Measurements from ENCODE around the gene NACC1. TPM values are rescaled to one million over a fixed set of nuclear protein-coding genes. Genes with fewer than 3 reads are reported as not detected.

NACC1 gene
- total and polyA plus RNA-seq, 2 donors (not counting 3 experiments of a cell fraction or from before 2014, with no cell fraction given), result 97.6 to 120 TPM

DNA sequence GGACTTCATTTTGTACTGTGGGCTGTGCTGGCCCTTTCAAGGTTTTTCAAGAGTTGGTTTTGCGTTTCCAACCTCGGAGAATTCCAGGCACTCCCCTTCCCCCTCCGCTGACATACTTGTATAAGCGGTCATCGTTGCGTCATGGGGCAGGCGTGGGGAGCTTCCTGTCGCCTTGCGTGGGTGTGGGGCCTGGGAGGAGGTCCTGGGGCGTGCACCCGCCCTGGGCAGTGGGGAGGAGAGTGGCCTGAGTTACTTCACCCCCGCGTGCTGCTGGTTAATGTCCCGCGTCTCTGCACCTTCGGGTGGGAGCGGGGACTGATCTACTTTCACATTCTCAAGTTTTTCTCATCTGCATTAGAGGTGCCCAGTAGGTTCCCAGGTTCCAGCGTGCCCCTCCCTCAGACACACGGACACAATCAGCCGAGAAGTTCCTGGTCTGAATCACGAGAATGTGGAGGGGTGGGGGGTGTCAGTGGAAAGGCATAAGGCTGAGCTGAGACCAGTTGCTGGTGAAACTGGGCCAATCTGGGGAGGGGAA is 36.2 kb downstream of the NACC1 start:
- TF ChIP-seq, protein P1, sequence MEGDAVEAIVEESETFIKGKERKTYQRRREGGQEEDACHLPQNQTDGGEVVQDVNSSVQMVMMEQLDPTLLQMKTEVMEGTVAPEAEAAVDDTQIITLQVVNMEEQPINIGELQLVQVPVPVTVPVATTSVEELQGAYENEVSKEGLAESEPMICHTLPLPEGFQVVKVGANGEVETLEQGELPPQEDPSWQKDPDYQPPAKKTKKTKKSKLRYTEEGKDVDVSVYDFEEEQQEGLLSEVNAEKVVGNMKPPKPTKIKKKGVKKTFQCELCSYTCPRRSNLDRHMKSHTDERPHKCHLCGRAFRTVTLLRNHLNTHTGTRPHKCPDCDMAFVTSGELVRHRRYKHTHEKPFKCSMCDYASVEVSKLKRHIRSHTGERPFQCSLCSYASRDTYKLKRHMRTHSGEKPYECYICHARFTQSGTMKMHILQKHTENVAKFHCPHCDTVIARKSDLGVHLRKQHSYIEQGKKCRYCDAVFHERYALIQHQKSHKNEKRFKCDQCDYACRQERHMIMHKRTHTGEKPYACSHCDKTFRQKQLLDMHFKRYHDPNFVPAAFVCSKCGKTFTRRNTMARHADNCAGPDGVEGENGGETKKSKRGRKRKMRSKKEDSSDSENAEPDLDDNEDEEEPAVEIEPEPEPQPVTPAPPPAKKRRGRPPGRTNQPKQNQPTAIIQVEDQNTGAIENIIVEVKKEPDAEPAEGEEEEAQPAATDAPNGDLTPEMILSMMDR (IDR thresholded peaks at IDR 0.05; ENCODE audit: extremely low read depth in 1 of 2, insufficient read depth in 1 of 2, low read depth in 1 of 2, low read length in 2 of 2), result no peak
- TF ChIP-seq, protein P2, sequence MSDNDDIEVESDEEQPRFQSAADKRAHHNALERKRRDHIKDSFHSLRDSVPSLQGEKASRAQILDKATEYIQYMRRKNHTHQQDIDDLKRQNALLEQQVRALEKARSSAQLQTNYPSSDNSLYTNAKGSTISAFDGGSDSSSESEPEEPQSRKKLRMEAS (IDR thresholded peaks at IDR 0.05; ENCODE audit: insufficient read depth, insufficient read length), result no peak
- TF ChIP-seq FOS (IDR thresholded peaks at IDR 0.05; ENCODE audit: borderline replicate concordance, insufficient read depth, low read length) (no peak), JUN (IDR thresholded peaks at IDR 0.05; ENCODE audit: borderline replicate concordance, insufficient read depth, insufficient read length, low read depth) (peak; percentile 33), MYC (IDR thresholded peaks at IDR 0.05; ENCODE audit: low read depth, low read length) (no peak), POLR2AphosphoS5 (IDR thresholded peaks at IDR 0.05; ENCODE audit: insufficient read depth, low read depth, low read length) (peak; percentile 82), GATA2 (IDR thresholded peaks at IDR 0.05; ENCODE audit: insufficient read depth, insufficient read length, low read depth, low read length) (no peak)
- dilution Hi-C loops (cut with MboI; ENCODE audit: extremely low pct_ligation_motif_present, low sequenced_read_pairs), result no loop called here

More for the DNA sequence above, 36.2 kb downstream of the NACC1 start:
- BruUV-seq (replicated peaks), result no TSS peak
- ChIA-PET POLR2A (interaction anchor here (0.7 to 1.8 kb wide), 4 partner anchors 10 to 602 kb away, joined by 3 to 21 read pairs (median 6); no protein-coding TSS in a partner anchor), CTCF (interaction anchor here (0.6 to 2.4 kb wide), 8 partner anchors 9 to 108 kb away, joined by 3 to 24 read pairs (median 8); no protein-coding TSS in a partner anchor)
- H3K9ac ChIP-seq (replicated peaks; ENCODE audit: extremely low read depth, insufficient read depth, low read length), result peak overlapping the region; percentile 97
- no peak overlapping the region for H2AFZ ChIP-seq (ENCODE audit: low read depth, low read length)
- intact Hi-C loops (cut with micrococcal nuclease), result loop anchor here (2.0 to 5.0 kb wide), 3 partner anchors 40 to 578 kb away; no protein-coding TSS in a partner anchor
- no peaks in the 10 kb centered on the region for H4K20me1 ChIP-seq (replicated peaks; ENCODE audit: control insufficient read depth, extremely low read depth, insufficient read depth, low read length)
- H3K79me2 ChIP-seq (ENCODE audit: control insufficient read depth, insufficient read depth, low read length), result peaks cover 39% of the 10 kb centered on the region
- peak overlapping the region; percentile 96 for H3K27ac ChIP-seq (ENCODE audit: insufficient read depth, low read depth, low read length)
- no peaks in the 10 kb centered on the region for H3K27me3 ChIP-seq (ENCODE audit: control insufficient read depth in 2 of 2, insufficient read depth in 2 of 2, low read length in 2 of 2)
- H3K9me3 ChIP-seq (replicated peaks; ENCODE audit: control insufficient read depth, insufficient read depth, low read length), result no peaks in the 10 kb centered on the region
- H3K4me3 ChIP-seq (replicated peaks in 1 of 3; ENCODE audit: insufficient read depth in 1 of 3, low read depth in 1 of 3, low read length in 3 of 3), result peak overlapping the region; percentile 62 to 97 (median 67)
- peak; percentile 80 for DNase-seq (ENCODE audit: low read depth, low spot score)
- peaks cover 27% of the 10 kb centered on the region for H3K4me1 ChIP-seq (ENCODE audit: control insufficient read depth, extremely low read depth, insufficient read depth, low read length)
- peak; percentile 88 for FAIRE-seq
- peak overlapping the region; percentile 87 for H3K4me2 ChIP-seq (ENCODE audit: insufficient read depth, low read length)
- H3K9me1 ChIP-seq (replicated peaks; ENCODE audit: control insufficient read depth, extremely low read depth, insufficient read depth, low read length), result no peaks in the 10 kb centered on the region
- no peaks in the 10 kb centered on the region for H3K36me3 ChIP-seq (ENCODE audit: control insufficient read depth in 2 of 2, extremely low read depth in 1 of 2, insufficient read depth in 2 of 2, low read length in 2 of 2)
